Stomach (tissue), 9 donors: ENCODE results near the gene LRIG2. TPM values are rescaled to one million over a fixed set of nuclear protein-coding genes. Genes with fewer than 3 reads are reported as not detected.
A peak's percentile ranks its signal among the peaks of the same experiment; 100 is the strongest.
"Not testable (repeated sequence)": the region's sequence is repeated elsewhere in the genome, so short reads cannot be mapped to it uniquely, and the experiment has no call there.

Source experiments
- DNase-seq, 2 donors: peaks; one replicate each; pipeline versions ENCODE4 v3.0.0 to v3.0.0-alpha.2; 2013 to 2019
- H3K27ac ChIP-seq, 5 donors: fragments of 200-600 bp in 4 of 5; sonication (generic) in 4 of 5; one replicate each; pipeline ENCODE4 v1.5.1; 2013 to 2019; ENCODE audit warnings: mild to moderate bottlenecking in 1 of 5, moderate library complexity in 1 of 5
- H3K27me3 ChIP-seq, 3 donors: fragments of 200-600 bp; sonication (generic); one replicate each; pipeline ENCODE4 v1.5.1; 2017 to 2019; ENCODE audit warnings: mixed run types in 1 of 3
- H3K36me3 ChIP-seq, 4 donors: fragments of 200-600 bp; sonication (generic); 1 replicate in 3 of 4; 2 replicates in 1 of 4; pipeline ENCODE4 v1.5.1; 2016 to 2019
- H3K4me1 ChIP-seq, 4 donors: fragments of 200-600 bp; sonication (generic); one replicate each; pipeline ENCODE4 v1.5.1; 2016 to 2019
- H3K4me3 ChIP-seq, 4 donors: fragments of 200-600 bp; sonication (generic) in 3 of 4; one replicate each; pipeline ENCODE4 v1.5.1; 2016 to 2019; ENCODE audit warnings: mild to moderate bottlenecking in 1 of 4
- H3K9me3 ChIP-seq, 4 donors: fragments of 200-600 bp; sonication (generic); one replicate each; pipeline ENCODE4 v1.5.1; 2016 to 2019
- EP300 ChIP-seq: sonication (generic); formaldehyde crosslinking; IDR thresholded peaks from one replicate; pipeline ENCODE4 v1.6.1; 2017; ENCODE audit warnings: antibody characterized with exemption
- POLR2A ChIP-seq, 4 donors: fragments of 450-650 bp; IDR thresholded peaks; one replicate each; pipeline ENCODE4 v1.6.1; 2016; ENCODE audit warnings: antibody characterized with exemption in 4 of 4, control low read depth in 2 of 4, mild to moderate bottlenecking in 1 of 4, moderate library complexity in 1 of 4
- POLR2AphosphoS5 ChIP-seq, 3 donors: sonication (generic); formaldehyde crosslinking; IDR thresholded peaks; one replicate each; pipeline ENCODE4 v1.6.1; 2016; ENCODE audit warnings: antibody characterized with exemption in 3 of 3
- WGBS, 5 donors: extraction: QIAGEN DNeasy Blood & Tissue Kit in 3 of 5; methylation state at CpG; one replicate each; pipeline versions ENCODE4 v1.1.5 to v1.1.7; 2013 to 2018; 5-methylcytosine and 5-hydroxymethylcytosine counted together
- intact Hi-C: fragments of 100-400 bp; cut with DNase I; formaldehyde crosslinking; loops from one replicate; pipeline ENCODE4 v1.15.1; 2023; ENCODE audit warnings: low total_unique reads
- polyA plus RNA-seq, 3 donors: library from polyadenylated mRNA; stranded (reverse); fragments of 200-250 nt; gene quantifications; one replicate each; pipeline ENCODE4 v1.2.3, GENCODE V29; 2013
- total RNA-seq, 5 donors: library from RNA; depleted of rRNA; stranded (reverse); fragments of >200 nt; gene quantifications; one replicate each; pipeline versions ENCODE4 v1.1.0 to v1.2.3, GENCODE V29; 2014 to 2016
- TF ChIP-seq, protein P1 (sequence below), 7 experiments: fragments of 450-650 bp in 4 of 7; fragments of 200-600 bp in 3 of 7; sonication (generic) in 3 of 7; IDR thresholded peaks; one replicate each; pipeline ENCODE4 v1.5.1; 2016 to 2019; ENCODE audit warnings: antibody characterized with exemption in 7 of 7, control low read depth in 2 of 7, mild to moderate bottlenecking in 1 of 7
- donor health status: healthy with polysubstance abuse.
- donor health status: Bipolar disorder and iron deficiency.
- donor health status: healthy.

Gene LRIG2
- total and polyA plus RNA-seq, 8 donors, result 0.87 to 47.0 (median 13.1) TPM

DNA sequence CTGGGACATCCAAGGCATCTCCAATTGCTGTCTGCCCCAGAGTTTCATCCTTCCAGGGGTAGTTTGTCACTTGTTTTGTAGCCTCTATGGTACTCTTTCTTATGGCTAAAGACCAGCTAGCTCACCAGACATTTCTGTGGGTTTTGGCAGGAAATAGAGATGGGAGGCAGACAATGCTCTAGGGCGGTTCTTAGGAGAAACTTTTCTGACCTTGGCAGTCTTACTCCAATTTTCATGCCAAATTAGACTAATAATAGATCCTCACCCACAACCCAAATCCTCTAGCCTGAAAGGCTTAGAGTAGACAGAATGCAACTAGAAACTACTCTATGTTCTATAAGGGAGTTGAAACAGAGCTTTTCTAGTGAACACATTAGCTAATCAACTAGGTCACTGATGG is 69.8 kb downstream of the LRIG2 start:
- no peaks in the 10 kb centered on the region for H3K27me3 ChIP-seq
- H3K9me3 ChIP-seq, result no peaks in the 10 kb centered on the region
- TF ChIP-seq EP300, result no peak
- TF ChIP-seq, protein P1, sequence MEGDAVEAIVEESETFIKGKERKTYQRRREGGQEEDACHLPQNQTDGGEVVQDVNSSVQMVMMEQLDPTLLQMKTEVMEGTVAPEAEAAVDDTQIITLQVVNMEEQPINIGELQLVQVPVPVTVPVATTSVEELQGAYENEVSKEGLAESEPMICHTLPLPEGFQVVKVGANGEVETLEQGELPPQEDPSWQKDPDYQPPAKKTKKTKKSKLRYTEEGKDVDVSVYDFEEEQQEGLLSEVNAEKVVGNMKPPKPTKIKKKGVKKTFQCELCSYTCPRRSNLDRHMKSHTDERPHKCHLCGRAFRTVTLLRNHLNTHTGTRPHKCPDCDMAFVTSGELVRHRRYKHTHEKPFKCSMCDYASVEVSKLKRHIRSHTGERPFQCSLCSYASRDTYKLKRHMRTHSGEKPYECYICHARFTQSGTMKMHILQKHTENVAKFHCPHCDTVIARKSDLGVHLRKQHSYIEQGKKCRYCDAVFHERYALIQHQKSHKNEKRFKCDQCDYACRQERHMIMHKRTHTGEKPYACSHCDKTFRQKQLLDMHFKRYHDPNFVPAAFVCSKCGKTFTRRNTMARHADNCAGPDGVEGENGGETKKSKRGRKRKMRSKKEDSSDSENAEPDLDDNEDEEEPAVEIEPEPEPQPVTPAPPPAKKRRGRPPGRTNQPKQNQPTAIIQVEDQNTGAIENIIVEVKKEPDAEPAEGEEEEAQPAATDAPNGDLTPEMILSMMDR (IDR thresholded peaks at IDR 0.05), result no peak
- no peak for TF ChIP-seq POLR2AphosphoS5 (IDR thresholded peaks at IDR 0.05)
- TF ChIP-seq POLR2A (IDR thresholded peaks at IDR 0.05), result no peak
- H3K4me3 ChIP-seq, result no peak overlapping the region
- no peak overlapping the region for H3K27ac ChIP-seq
- intact Hi-C loops, result no loop called here
- no peaks in the 10 kb centered on the region for H3K36me3 ChIP-seq
- WGBS, 5 donors, result 38 to 75% (median 54%) methylated on average over 1 of the region's 1 CpG
- DNase-seq, result peak in 1 of 2 donors; percentile 33
- H3K4me1 ChIP-seq, result peaks cover 10 to 31% (median 23%) of the 10 kb centered on the region in 4 donors

DNA sequence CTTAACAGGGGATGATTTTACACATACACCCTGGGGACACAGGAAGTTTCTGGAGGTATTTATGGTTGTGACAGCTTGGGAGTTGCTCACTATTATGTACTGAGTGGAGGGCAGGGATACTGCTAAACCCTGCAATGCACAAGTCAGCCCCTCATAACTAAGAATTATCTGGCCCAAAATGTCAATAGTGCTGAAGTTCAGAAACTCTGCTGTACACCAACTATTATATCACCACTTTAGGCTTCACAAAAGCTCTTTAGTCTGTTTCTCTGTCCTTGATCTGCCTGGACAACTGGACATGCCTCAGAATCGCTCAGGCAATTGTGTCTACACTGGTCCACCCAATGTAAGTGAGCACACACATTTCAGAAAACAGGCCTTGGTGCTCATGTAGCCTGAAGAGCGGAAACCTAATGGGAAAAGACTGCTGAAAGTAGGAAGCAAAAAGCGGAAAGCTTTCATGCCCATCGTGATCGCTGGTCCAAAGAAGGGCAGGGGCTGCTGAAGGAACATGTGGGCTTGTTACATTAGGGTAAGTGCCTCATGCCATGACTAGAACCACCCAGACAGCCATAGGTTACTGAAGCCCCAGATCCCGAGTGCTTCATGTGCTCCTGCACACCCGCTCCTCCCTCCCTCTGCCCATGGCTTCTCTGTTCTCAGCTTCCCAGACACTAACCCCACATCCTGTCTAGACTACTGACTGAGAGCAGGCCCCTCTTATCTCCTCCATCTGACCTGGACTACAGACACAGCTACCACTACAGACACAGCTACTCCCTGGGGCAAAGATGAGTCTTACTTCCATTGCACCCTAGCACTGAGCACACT is 73.5 kb downstream of the LRIG2 start:
- H3K9me3 ChIP-seq, result no peaks in the 10 kb centered on the region
- TF ChIP-seq POLR2A (IDR thresholded peaks at IDR 0.05) (no peak), EP300 (no peak), POLR2AphosphoS5 (IDR thresholded peaks at IDR 0.05) (no peak)
- TF ChIP-seq, protein P1 (IDR thresholded peaks at IDR 0.05), result no peak
- peak in 1 of 2 donors; percentile 19 for DNase-seq
- WGBS, 5 donors, result 82 to 91% (median 89%) methylated on average over 7 of the region's 7 CpGs
- H3K4me3 ChIP-seq, result no peak overlapping the region
- H3K27me3 ChIP-seq, result no peaks in the 10 kb centered on the region
- H3K36me3 ChIP-seq, result no peaks in the 10 kb centered on the region
- peaks cover 5 to 18% (median 11%) of the 10 kb centered on the region in 4 donors for H3K4me1 ChIP-seq
- intact Hi-C loops, result no loop called here
- no peak overlapping the region for H3K27ac ChIP-seq

DNA sequence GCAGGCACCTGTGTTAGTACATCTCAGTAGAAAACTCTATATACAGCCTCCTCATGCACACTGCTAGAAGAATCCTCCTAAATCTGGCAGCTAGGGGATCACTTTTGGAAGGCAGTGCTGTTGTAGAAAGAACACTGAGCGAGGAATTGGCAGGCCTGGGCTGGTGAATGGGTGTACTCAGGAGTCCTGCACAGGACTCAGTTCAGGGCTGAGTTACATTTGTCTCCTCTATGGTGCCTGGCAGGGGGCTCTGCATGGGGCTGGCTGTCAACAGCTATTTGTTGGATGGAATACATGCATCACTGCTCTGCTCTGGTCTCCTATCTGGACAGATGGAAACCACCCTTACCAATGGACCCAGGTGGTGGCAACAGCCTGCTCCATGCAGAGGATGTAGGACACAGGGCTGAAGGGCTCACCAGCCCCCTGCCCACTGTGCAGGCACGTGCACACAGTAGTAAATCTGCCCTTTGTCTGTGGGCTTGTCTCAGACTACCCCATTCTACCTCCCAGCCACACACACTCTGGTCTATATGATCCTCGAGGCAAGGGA is 74.2 kb downstream of the LRIG2 start:
- Histone ChIP-seq H3K9me3 (no peaks in the 10 kb centered on the region), H3K27me3 (no peaks in the 10 kb centered on the region), H3K4me3 (no peak overlapping the region), H3K36me3 (no peaks in the 10 kb centered on the region), H3K27ac (no peak overlapping the region), H3K4me1 (peaks cover 0 to 11% (median 5%) of the 10 kb centered on the region in 4 donors)
- no peak for TF ChIP-seq POLR2A (IDR thresholded peaks at IDR 0.05)
- no peak for TF ChIP-seq POLR2AphosphoS5 (IDR thresholded peaks at IDR 0.05)
- TF ChIP-seq, protein P1 (IDR thresholded peaks at IDR 0.05), result no peak
- TF ChIP-seq EP300, result no peak
- intact Hi-C loops, result no loop called here
- DNase-seq, result no peak
- 58 to 64% (median 60%) methylated on average over 3 of the region's 3 CpGs for WGBS, 5 donors

DNA sequence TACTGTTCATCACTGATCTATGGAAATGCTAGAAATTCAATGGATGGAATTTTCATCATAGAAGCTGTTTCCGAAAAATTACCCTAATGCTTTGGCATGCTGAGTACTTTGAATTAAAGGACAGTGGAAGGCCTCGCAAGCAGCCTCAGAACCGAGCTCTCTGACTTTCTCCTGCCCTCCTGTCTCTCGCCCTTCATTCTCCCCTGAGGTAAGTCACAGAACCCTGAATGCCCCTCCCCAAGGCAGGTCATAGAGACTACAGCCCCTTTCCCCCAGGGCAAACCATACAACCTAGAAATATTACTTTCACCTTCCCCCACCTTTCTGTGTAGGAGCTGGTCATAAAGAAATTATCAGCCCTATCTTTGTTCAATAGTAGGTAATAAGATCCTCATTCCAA is 74.8 kb downstream of the LRIG2 start:
- 68 to 73% (median 72%) methylated on average over 4 of the region's 4 CpGs for WGBS, 5 donors
- Histone ChIP-seq H3K27me3 (no peaks in the 10 kb centered on the region), H3K36me3 (no peaks in the 10 kb centered on the region), H3K9me3 (no peaks in the 10 kb centered on the region), H3K4me3 (no peak overlapping the region), H3K27ac (no peak overlapping the region), H3K4me1 (peaks cover 0 to 6% (median 2%) of the 10 kb centered on the region in 4 donors)
- no peak for TF ChIP-seq POLR2AphosphoS5 (IDR thresholded peaks at IDR 0.05)
- TF ChIP-seq, protein P1 (IDR thresholded peaks at IDR 0.05), result no peak
- TF ChIP-seq POLR2A (IDR thresholded peaks at IDR 0.05), result no peak
- no peak for TF ChIP-seq EP300
- intact Hi-C loops, result no loop called here
- no peak for DNase-seq

DNA sequence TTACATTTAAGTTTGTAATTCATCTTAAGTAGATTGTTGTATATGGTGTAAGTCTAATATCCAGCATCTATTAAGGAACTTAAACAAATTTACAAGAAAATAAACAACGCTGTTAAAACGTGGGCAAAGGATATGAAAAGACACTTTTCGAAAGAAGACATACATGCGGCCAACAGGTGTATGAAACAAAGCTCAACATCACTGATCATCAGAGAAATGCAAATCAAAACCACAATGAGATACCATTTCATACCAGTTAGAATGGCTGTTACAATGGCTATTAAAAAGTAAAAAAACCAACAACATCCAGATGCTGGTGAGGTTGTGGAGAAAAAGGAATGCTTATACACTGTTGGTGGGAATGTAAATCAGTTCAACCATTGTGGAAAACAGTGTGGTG is 77.5 kb downstream of the LRIG2 start:
- H3K27me3 ChIP-seq, H3K36me3 ChIP-seq, DNase-seq, H3K4me3 ChIP-seq, H3K4me1 ChIP-seq, H3K9me3 ChIP-seq, intact Hi-C loops, H3K27ac ChIP-seq: not testable (repeated sequence)
- WGBS, 5 donors, result 88 to 95% (median 92%) methylated on average over 4 of the region's 4 CpGs
